ENCODE results near the gene QRFP. TPM values are rescaled to one million over a fixed set of nuclear protein-coding genes. Genes with fewer than 3 reads are reported as not detected.

Gene QRFP
- total RNA-seq, 1 experiment from 2014 or later = not detected

DNA sequence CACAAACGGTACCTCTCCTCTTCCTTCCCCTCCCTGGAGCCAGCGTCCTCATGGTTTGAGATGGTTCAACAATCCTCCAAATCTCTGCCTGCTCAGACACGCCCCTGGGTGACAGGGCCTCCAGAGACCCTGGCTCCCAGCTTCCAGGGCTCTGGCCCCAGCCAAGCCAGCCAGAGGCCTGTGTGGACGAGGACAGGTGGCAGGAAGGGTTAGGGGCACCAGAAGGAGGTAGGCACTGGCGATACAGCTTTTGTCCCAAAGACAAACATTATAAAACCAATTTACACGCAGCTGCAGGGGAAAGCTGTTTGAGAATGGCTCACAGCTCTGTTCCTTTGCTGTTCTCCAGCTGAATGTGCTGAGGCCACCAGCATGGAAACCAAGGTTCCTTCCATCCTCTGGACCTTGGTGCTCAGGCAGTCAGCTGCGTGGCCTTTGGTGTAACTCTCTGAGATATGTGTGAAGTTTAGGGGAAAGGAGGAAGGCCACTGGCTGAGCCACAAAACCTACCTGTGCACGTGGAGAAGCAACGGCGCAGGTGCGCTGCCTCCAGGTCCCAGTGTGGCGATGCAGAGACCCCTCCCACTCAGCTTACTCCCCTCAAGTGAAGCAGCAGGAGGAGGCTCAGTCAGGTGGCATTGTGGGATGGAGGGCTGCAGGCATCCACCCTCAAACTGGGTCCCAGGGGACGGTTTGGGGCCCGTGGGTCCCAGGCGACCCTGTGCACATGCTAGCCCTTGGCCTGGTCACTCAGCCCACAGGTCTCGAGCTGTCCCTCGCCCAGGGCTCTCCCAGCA is 4.3 kb upstream of the QRFP start:
- TF ChIP-seq, protein P1, sequence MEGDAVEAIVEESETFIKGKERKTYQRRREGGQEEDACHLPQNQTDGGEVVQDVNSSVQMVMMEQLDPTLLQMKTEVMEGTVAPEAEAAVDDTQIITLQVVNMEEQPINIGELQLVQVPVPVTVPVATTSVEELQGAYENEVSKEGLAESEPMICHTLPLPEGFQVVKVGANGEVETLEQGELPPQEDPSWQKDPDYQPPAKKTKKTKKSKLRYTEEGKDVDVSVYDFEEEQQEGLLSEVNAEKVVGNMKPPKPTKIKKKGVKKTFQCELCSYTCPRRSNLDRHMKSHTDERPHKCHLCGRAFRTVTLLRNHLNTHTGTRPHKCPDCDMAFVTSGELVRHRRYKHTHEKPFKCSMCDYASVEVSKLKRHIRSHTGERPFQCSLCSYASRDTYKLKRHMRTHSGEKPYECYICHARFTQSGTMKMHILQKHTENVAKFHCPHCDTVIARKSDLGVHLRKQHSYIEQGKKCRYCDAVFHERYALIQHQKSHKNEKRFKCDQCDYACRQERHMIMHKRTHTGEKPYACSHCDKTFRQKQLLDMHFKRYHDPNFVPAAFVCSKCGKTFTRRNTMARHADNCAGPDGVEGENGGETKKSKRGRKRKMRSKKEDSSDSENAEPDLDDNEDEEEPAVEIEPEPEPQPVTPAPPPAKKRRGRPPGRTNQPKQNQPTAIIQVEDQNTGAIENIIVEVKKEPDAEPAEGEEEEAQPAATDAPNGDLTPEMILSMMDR (IDR thresholded peaks at IDR 0.05; ENCODE audit: unreplicated experiment) = no peak
- ChIA-PET CTCF (interaction anchor here (0.5 to 1.8 kb wide), 4 partner anchors 10 to 215 kb away, joined by 3 to 5 read pairs (median 4); no protein-coding TSS in a partner anchor), POLR2A (no interaction called here)
- intact Hi-C loops (cut with micrococcal nuclease) = no loop called here
- H3K4me3 Mint-ChIP-seq (ENCODE audit: unreplicated experiment) = no peak overlapping the region
- peaks cover 12% of the 10 kb centered on the region for H3K27me3 Mint-ChIP-seq (ENCODE audit: insufficient read depth, unreplicated experiment)
- BruUV-seq (replicated peaks) = no TSS peak
- DNase-seq (ENCODE audit: unreplicated experiment) = no peak
- no peak overlapping the region for H3K27ac Mint-ChIP-seq (ENCODE audit: low read depth, unreplicated experiment)
- H3K9me3 Mint-ChIP-seq (ENCODE audit: unreplicated experiment) = no peaks in the 10 kb centered on the region
- no peaks in the 10 kb centered on the region for H3K4me1 Mint-ChIP-seq (ENCODE audit: insufficient read depth, unreplicated experiment)
- peaks cover 8% of the 10 kb centered on the region for H3K36me3 Mint-ChIP-seq (ENCODE audit: insufficient read depth, unreplicated experiment)

DNA sequence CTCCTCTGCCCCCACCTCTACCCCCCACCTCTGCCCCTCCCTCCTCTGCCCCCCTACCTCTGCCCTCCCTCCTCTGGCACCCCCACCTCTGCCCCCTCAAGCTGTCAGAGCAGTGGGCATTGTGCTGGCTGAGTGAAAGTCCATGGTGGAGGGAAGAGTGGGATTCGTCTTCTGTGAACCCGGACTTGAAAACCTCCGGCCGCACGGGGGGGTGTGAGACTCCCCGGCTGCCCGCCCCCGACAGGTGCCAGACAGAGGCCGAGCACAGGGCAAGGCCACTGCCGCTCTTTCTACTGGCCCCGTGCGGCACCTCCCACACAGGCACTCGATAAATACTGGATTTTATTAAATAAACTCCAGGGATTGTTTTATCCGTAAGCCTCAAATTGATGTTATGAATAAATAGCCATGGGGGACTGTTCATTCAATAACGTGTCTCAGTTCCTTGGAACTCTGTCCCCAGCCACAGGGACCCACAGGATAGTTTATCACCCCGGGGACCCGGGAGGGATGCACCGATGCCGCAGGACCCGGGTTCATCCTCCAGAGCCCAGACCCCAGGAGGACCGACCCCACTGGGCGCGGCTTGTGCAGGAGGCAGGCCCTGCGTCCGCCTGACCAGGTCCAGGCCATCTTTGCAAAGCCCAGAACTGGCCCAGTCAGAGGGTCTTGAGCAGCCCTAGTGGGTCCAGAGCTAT is 2.6 kb upstream of the QRFP start:
- intact Hi-C loops (cut with micrococcal nuclease) = no loop called here
- no TSS peak for BruUV-seq (replicated peaks)
- H3K27ac Mint-ChIP-seq (ENCODE audit: low read depth, unreplicated experiment) = no peak overlapping the region
- TF ChIP-seq, protein P1 (IDR thresholded peaks at IDR 0.05; ENCODE audit: unreplicated experiment) = no peak
- no peaks in the 10 kb centered on the region for H3K4me1 Mint-ChIP-seq (ENCODE audit: insufficient read depth, unreplicated experiment)
- H3K27me3 Mint-ChIP-seq (ENCODE audit: insufficient read depth, unreplicated experiment) = peaks cover 12% of the 10 kb centered on the region
- H3K4me3 Mint-ChIP-seq (ENCODE audit: unreplicated experiment) = no peak overlapping the region
- H3K36me3 Mint-ChIP-seq (ENCODE audit: insufficient read depth, unreplicated experiment) = peaks cover 12% of the 10 kb centered on the region
- CTCF ChIA-PET = interaction anchor here (0.9 to 1.8 kb wide), 4 partner anchors 32 to 191 kb away, joined by 3 to 5 read pairs (median 4); no protein-coding TSS in a partner anchor
- no peaks in the 10 kb centered on the region for H3K9me3 Mint-ChIP-seq (ENCODE audit: unreplicated experiment)
- DNase-seq (ENCODE audit: unreplicated experiment) = no peak
- POLR2A ChIA-PET = interaction anchor here (0.6 kb wide), 1 partner anchor 1474 kb away, joined by 4 read pairs; no protein-coding TSS in a partner anchor

DNA sequence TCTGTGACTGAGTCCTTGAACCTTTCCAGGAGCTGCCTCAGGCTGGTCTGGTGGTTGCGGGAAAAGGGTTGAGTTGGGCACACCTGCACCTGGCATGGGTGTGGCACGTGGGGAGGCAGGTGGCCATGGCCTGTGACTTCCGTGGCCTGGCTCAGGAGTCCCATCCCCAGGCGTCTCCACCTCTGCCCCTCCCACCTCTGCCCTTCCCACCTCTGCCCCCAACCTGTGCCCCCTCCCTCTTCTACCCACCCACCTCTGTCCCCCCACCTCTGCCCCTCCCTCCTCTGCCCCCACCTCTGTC is 1.9 kb upstream of the QRFP start:
- no peak overlapping the region for H3K4me3 Mint-ChIP-seq (ENCODE audit: unreplicated experiment)
- TF ChIP-seq, protein P1 (IDR thresholded peaks at IDR 0.05; ENCODE audit: unreplicated experiment) = no peak
- no peak overlapping the region for H3K27ac Mint-ChIP-seq (ENCODE audit: low read depth, unreplicated experiment)
- peaks cover 12% of the 10 kb centered on the region for H3K36me3 Mint-ChIP-seq (ENCODE audit: insufficient read depth, unreplicated experiment)
- DNase-seq (ENCODE audit: unreplicated experiment) = peak; percentile 0
- ChIA-PET CTCF (interaction anchor here (0.6 to 0.7 kb wide), 2 partner anchors 132 to 415 kb away, joined by 3 to 6 read pairs; no protein-coding TSS in a partner anchor), POLR2A (no interaction called here)
- BruUV-seq (replicated peaks) = no TSS peak
- H3K4me1 Mint-ChIP-seq (ENCODE audit: insufficient read depth, unreplicated experiment) = no peaks in the 10 kb centered on the region
- intact Hi-C loops (cut with micrococcal nuclease) = no loop called here
- H3K9me3 Mint-ChIP-seq (ENCODE audit: unreplicated experiment) = no peaks in the 10 kb centered on the region
- peaks cover 12% of the 10 kb centered on the region for H3K27me3 Mint-ChIP-seq (ENCODE audit: insufficient read depth, unreplicated experiment)

GRCh38 chr9:130897848-130898551 is 1.4 kb upstream of the QRFP start:
- peak; percentile 1 for DNase-seq (ENCODE audit: unreplicated experiment)
- intact Hi-C loops (cut with micrococcal nuclease) = no loop called here
- H3K4me1 Mint-ChIP-seq (ENCODE audit: insufficient read depth, unreplicated experiment) = no peaks in the 10 kb centered on the region
- H3K4me3 Mint-ChIP-seq (ENCODE audit: unreplicated experiment) = no peak overlapping the region
- ChIA-PET POLR2A (interaction anchor here (0.6 kb wide), 1 partner anchor 30 kb away, joined by 3 read pairs; no protein-coding TSS in a partner anchor), CTCF (interaction anchor here (0.6 to 0.7 kb wide), 2 partner anchors 133 to 414 kb away, joined by 3 to 6 read pairs; no protein-coding TSS in a partner anchor)
- no TSS peak for BruUV-seq (replicated peaks)
- peaks cover 12% of the 10 kb centered on the region for H3K27me3 Mint-ChIP-seq (ENCODE audit: insufficient read depth, unreplicated experiment)
- H3K27ac Mint-ChIP-seq (ENCODE audit: low read depth, unreplicated experiment) = no peak overlapping the region
- TF ChIP-seq, protein P1 (IDR thresholded peaks at IDR 0.05; ENCODE audit: unreplicated experiment) = no peak
- no peaks in the 10 kb centered on the region for H3K9me3 Mint-ChIP-seq (ENCODE audit: unreplicated experiment)
- peaks cover 12% of the 10 kb centered on the region for H3K36me3 Mint-ChIP-seq (ENCODE audit: insufficient read depth, unreplicated experiment)

All from MCF 10A (cell line).